GM20000 (cell line): ENCODE measurements around the gene DMD.

ENCODE experiments used
- DNase-seq: peaks from one replicate; pipeline ENCODE4 v3.0.0; 2012; ENCODE audit warnings: low spot score
- TF ChIP-seq, protein P1 (sequence below): IDR thresholded peaks from 2 replicates; pipeline ENCODE4 v1.5.1; 2012; ENCODE audit warnings: mild to moderate bottlenecking, control low read depth; ENCODE audit errors: extremely low read depth, missing control alignments

Gene DMD

DNA sequence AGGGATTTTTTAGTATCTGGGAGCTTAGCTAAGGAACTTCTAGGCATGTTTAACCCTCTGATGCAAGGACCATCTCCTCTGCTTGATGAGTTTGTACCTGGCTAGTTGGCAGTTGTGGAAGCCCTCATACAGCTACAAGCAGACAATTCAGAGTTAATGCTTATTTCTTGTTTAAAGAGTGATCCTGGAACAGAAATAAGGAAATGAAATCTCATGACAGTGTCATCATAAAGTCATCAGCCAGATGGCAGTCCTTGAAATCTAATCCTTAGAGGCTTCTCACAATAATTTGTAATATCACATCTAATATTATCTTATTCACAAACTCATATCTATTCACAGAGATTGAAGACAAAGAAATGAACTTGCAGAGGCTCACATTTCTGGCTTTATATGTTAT, 1557.9 kb downstream of the DMD start:
- DNase-seq, result no peak
- TF ChIP-seq, protein P1, sequence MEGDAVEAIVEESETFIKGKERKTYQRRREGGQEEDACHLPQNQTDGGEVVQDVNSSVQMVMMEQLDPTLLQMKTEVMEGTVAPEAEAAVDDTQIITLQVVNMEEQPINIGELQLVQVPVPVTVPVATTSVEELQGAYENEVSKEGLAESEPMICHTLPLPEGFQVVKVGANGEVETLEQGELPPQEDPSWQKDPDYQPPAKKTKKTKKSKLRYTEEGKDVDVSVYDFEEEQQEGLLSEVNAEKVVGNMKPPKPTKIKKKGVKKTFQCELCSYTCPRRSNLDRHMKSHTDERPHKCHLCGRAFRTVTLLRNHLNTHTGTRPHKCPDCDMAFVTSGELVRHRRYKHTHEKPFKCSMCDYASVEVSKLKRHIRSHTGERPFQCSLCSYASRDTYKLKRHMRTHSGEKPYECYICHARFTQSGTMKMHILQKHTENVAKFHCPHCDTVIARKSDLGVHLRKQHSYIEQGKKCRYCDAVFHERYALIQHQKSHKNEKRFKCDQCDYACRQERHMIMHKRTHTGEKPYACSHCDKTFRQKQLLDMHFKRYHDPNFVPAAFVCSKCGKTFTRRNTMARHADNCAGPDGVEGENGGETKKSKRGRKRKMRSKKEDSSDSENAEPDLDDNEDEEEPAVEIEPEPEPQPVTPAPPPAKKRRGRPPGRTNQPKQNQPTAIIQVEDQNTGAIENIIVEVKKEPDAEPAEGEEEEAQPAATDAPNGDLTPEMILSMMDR, result no peak

DNA sequence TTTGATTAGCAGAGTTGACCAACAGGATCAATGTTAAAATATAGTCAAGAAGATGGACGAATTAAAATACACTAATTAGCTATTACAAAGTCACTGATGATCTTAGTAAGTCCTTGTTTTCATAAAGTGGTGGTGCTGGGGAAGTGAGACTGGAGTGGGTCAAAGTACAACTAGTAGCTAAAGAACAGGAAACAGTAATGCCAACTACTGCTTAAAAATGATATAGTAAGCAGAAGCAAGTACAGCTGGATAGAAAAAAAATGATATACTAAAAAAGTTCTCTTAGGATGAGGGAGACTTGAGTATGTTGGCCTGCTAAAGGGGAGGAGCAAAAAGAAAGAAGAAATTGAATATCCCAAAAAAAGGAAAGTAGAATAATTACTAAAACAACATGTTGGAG, 1558.7 kb downstream of the DMD start:
- TF ChIP-seq, protein P1, result no peak
- no peak for DNase-seq

- TF ChIP-seq, protein P1, result no peak
- DNase-seq, result no peak
Observed at GRCh38 chrX:31649201-31649600, 1562.1 kb downstream of the DMD start.

- DNase-seq, result no peak
- TF ChIP-seq, protein P1, result no peak
Observed at GRCh38 chrX:31633349-31633748, 1578.0 kb downstream of the DMD start.

- no peak for DNase-seq
- TF ChIP-seq, protein P1, result no peak
Observed at GRCh38 chrX:31629195-31629594, 1582.2 kb downstream of the DMD start.

- TF ChIP-seq, protein P1, result no peak
- no peak for DNase-seq
Observed at GRCh38 chrX:31609130-31609529, 1602.2 kb downstream of the DMD start.

DNA sequence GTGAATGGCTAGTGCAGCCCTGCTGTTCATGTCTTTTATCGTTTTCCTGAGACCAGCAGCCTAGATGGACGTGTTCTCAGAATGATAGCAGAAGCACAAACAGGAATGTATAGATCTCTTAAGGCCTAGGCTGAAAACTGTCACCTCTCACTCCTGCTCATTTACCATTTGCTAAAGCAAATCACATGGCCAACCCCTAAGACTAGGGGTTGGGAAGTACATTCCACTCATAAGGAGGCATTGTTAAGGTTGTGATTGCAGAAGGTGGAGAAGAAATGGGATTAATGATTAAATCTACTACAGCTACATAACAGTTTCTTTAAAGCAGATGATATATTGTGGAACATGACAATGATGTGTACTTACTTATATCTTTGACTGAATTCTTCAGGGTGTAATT, 1602.7 kb downstream of the DMD start:
- TF ChIP-seq, protein P1, result no peak
- DNase-seq, result no peak
